ENCODE measurements around the gene PICK1.
"Not testable (repeated sequence)": the region's sequence is repeated elsewhere in the genome, so short reads cannot be mapped to it uniquely, and the experiment has no call there.

Gene PICK1

DNA sequence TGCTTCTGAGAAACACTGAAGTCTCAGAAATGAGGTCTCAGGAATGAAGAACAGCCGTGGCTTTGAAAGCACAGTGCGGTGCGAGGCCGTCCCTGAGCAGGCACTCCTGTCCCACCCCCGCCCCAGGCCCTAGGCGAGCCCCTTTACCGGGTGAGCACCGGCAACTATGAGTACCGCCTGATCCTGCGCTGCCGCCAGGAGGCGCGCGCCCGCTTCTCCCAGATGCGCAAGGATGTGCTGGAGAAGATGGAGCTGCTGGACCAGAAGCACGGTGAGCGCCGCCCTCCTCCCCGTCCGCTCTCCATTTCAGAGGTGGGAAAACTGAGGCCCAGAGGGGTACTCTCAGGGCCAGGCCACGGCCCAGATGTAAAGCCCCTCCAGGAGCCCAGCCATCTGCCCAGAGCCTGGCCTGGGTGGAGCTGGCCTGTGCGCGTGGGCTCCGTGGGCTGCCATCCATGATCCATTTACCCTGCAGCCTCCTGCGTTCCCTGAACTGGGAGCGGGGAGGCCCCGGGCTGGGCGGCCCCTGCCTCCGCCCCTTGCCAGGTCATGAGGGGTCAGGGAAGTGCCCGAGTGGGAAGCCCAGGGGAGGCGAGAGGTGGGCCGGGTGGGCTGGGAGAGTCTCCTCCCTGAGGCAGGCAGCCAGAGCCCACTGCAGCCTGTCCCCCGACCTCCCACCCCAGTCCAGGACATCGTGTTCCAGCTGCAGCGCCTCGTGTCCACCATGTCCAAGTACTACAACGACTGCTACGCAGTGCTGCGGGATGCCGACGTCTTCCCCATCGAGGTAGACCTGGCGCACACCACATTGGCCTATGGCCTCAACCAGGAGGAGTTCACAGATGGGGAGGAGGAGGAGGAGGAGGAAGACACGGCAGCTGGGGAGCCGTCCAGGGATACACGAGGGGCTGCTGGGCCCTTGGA lies 17.2 kb downstream of the PICK1 start:
- no peak for DNase-seq (ENCODE audit: low read depth in 2 of 2)

DNA sequence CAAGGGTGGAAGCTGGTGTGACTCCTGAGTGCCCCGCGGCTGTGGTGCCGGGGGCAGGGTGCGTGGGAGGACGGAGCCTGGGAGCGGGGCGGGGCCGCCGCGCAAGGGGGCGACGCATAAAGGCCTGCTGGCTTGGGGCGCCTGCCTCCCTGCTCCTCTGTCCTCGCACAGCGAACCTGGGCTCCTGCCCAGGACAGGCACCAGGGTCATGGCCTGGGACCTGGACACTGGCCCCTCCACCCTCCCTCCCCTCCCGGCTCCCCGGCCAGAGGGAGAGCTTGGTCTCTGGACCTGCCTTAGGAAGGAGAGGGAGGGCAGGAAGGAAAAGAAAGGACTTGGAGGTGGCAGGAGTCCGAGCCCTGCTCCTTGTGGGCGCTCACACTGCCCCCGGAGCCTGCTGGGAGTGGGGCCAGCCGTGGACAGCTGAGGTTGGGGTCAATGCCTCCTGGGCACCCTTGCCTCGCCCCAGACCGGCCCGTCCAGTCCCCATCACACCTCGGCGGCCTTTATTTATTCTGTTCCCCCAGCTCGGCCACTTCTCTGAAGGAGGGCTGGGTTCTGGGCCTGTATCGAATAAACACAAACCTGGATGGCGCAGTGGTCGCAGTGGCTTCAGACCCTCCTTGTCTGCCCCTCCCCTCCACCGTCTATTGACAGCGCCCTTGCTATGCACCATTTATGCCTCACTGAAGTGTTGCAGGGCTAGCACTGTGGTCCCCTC lies 18.1 kb downstream of the PICK1 start:
- DNase-seq (ENCODE audit: low read depth in 2 of 2): no peak

GRCh38 chr22:38075961-38076360 lies 18.8 kb downstream of the PICK1 start:
- DNase-seq (ENCODE audit: low read depth in 2 of 2): no peak

DNA sequence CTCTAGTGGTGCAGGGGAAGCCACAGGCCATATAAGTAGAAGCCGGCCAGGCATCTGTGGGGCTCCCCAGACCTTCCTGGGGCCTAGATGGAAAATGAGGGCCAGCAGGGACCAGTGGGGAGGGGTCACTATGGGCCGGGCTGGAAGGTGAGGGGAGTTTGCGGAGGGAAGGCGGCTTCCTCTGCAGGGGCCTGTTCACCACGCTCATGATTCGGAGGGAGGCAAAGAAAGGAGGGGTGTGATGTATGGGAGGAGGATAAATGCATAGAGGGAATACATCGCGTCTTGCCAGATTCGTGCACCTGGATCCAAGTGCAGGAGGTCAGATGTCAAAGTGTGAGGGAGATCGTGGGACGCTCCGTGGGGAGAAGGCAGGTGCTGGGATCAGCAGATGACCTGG lies 19.9 kb downstream of the PICK1 start:
- no peak for DNase-seq (ENCODE audit: low read depth in 2 of 2)

DNA sequence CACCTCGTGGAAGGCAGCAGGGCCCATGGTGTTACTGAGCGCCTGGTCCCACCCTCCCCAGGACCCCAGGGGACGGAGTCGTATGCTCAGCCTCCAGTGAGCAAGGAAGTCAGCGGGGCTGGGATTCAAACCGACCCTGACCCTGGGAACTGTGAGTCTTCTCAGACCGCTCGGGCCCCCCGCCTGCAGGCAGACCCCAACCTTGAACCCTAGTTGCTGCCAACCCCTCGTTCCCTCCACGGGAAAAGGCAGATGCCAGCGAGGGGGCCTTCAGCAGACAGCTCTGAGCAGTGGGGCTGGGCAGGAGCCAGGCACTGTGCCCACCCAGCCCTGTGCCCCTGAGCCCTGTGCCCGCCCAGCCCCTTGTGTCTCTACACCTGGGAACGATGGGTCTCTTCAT lies 20.4 kb downstream of the PICK1 start:
- DNase-seq (ENCODE audit: low read depth in 2 of 2): no peak

DNA sequence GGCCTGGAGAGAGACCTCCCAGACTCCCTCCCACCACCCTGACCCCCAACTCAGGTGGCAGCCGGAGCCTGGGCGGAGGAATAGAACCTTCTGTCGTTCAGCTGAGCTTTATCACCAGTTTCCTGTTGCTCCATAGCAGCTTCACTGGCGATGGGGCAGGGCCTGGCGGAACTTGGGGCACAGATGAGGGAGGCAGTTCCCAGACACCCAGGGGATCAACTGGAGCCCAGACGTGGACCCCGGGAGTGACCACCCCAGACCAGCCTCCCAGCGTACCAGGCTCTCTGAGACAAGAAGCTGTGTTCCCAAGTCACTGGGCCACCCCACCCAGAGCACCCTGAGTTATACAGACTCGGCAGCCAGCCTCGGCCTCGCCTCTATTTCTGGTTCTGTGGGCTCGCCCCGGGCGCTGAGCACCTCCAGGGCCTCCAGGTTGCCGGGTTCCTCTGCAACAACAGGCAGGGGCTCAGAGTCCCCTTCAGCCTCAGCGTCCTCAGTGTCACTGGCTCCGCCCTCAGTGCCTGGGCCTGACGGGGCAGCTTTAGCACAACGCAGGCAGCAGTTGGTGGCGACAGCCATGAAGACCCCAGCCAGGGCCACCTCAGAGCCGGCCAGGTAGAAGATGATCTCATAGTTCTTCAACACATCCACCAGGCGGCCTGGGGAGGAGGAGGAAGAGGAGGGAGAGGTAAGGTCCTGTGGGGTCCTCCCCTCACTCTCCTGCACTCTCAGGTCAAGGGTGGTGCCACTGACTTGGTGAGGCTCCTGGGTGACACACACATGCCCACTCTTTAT lies 21.0 kb downstream of the PICK1 start:
- DNase-seq (ENCODE audit: low read depth in 2 of 2): no peak

DNA sequence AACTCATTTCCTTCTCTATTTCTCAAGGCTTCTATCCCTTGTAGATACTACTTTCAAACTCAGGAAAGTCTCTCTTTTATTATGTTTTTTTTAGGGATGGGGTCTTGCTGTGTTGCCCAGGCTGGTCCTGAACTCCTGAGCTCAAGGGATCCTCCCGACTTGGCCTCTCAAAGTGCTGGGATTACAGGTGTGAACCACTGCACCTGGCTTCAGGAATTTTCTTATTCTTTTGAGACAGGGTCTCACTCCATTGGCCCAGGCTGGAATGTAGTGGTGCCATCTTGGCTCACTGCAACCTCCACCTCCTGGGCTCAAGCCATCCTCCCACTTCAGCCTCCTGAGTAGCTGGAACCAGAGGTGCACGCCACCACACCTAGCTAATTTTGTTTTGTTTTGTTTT lies 22.0 kb downstream of the PICK1 start:
- not testable (repeated sequence) for DNase-seq (ENCODE audit: low read depth in 2 of 2)

- no peak for DNase-seq (ENCODE audit: low read depth in 2 of 2)
Observed at GRCh38 chr22:38079804-38080203, 22.6 kb downstream of the PICK1 start.

GRCh38 chr22:38080474-38080849 lies 23.3 kb downstream of the PICK1 start:
- no peak for DNase-seq (ENCODE audit: low read depth in 2 of 2)

GRCh38 chr22:38080850-38081635 lies 23.8 kb downstream of the PICK1 start:
- no peak for DNase-seq (ENCODE audit: low read depth in 2 of 2)

DNA sequence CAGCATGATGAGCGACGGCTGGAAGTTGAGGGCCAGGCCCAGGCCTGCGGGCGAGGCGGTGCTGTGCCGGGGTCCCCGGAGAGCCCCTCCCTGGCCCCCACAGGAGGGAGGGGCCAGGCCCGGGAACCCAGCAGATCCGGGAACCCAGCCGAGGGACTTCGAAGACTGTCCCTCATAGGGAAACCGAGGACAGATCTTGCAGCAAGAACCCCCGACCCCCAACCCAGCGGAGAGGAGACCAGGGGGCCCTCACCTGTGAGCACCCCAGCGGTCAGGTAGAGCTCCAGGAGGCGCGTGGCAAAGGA lies 24.4 kb downstream of the PICK1 start:
- no peak for DNase-seq (ENCODE audit: low read depth in 2 of 2)

DNA sequence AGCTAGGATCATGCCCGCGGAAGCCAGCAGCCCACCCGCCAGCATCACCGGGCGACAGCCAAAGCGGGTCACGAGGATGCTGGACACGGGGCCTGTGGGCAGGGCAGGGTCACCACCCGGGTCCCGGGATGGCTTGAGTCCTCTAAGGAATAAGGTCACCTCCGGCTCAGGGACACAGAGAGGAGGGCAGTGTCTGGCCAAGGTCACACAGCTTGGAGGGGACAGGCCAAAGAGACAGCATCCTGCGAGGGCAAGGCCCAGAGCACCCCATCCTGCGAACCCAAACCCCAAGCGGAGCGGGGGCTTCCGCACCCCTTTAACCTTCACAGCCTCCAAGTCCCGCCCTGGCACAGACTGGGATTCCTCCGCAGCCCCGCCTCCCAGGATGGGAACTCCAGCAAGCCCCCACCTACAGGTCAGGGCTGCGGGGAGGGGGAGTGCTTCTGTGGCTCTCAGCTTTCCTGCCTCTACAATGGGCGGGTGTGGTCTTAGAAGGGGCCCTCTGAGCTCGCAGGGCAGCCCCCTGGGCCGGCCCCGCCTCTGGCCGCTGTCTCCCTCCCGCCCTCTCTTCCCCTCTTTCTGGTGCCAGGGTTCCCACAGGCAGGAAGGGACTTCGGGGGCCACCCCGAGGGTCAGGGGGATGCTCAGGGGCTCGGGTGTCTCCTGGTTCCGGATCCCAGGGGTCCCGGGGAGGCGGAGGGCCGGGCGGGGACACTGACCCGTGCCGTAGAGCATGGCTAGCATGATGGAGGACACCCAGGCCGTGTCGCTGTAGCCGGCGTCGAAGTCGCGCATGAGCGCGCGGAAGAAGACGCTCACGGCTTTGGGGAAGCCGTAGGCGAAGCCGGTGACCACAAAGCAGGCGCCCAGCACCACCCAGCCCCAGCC lies 25.0 kb downstream of the PICK1 start:
- DNase-seq (ENCODE audit: low read depth in 2 of 2): no peak

DNA sequence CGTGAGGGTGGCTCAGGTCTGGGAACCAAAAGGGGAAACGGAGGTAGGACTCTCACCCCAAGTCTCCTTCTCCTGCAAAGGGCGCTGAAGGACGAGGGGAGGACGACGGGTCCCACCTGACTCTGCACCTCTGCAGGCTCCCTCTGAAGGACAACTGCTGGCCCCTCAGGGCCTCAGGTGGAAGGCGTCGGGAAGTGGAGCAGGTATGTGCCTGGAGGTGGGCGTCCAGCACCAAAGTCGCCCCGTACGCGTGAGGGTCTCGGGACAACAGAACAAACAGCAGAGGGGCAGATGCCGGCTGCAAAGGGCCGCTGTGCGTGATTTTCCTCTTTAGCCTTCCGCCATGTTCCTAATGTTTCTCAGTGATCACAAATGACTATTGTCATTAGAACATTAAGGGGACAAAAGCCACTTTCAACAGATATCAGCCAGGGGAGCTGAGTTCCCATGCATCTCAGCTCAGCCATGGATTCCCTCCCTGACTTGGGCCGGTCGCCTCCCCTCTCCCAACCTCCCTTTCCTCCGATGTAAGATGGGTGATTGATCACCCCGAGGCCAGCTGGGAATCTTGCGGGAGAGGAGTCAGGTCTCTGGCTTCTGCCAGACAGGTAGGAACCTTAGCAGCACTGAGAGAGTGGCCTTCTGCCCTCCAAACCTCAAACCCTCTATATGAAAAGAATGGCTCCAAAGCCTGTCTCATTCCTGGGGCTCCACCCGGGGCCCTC lies 25.9 kb downstream of the PICK1 start:
- DNase-seq (ENCODE audit: low read depth in 2 of 2): no peak

GRCh38 chr22:38083931-38084631 lies 26.9 kb downstream of the PICK1 start, which contains the start of gene SLC16A8:
Gene SLC16A8, minus strand, starts transcription at chr22:38084184. Its CDS starts 1,311 bp downstream, at chr22:38082873.
- DNase-seq (ENCODE audit: low read depth in 2 of 2): no peak

- DNase-seq (ENCODE audit: low read depth in 2 of 2): no peak
Observed at GRCh38 chr22:38085056-38085455, 27.9 kb downstream of the PICK1 start.

DNA sequence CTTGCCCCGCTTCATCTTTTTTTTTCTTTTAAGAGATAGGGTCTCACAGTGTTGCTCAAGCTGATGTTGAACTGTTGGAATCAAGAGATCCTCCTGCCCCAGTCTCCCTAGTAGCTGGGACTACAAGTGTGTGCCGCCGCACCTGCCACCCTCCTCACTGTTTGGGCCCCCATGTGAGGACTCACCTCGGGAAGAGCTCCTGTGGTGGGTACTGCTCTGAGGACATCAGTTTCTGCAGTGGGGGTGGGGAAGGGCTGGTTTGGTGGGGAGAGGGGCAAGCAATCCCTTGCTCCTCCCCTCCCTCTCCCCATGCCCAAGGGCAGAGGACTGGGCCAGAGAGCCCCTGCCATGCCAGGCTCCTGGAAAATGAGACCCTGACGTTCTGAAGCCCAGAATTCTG lies 28.3 kb downstream of the PICK1 start:
- no peak for DNase-seq (ENCODE audit: low read depth in 2 of 2)

- DNase-seq (ENCODE audit: low read depth in 2 of 2): no peak
Observed at GRCh38 chr22:38086001-38086845, 29.0 kb downstream of the PICK1 start.

GRCh38 chr22:38086942-38087341 lies 29.7 kb downstream of the PICK1 start:
- DNase-seq (ENCODE audit: low read depth in 2 of 2): no peak

All from activated CD4-positive, alpha-beta T cell treated with anti-CD3 and anti-CD28 coated beads for 24 hours (primary cell).